Measurements from ENCODE around the gene SND1. TPM values are rescaled to one million over a fixed set of nuclear protein-coding genes. Genes with fewer than 3 reads are reported as not detected.
A peak's percentile ranks its signal among the peaks of the same experiment; 100 is the strongest.

SND1 gene
- polyA plus RNA-seq, 4 donors = 47.2 to 148 (median 92.2) TPM

DNA sequence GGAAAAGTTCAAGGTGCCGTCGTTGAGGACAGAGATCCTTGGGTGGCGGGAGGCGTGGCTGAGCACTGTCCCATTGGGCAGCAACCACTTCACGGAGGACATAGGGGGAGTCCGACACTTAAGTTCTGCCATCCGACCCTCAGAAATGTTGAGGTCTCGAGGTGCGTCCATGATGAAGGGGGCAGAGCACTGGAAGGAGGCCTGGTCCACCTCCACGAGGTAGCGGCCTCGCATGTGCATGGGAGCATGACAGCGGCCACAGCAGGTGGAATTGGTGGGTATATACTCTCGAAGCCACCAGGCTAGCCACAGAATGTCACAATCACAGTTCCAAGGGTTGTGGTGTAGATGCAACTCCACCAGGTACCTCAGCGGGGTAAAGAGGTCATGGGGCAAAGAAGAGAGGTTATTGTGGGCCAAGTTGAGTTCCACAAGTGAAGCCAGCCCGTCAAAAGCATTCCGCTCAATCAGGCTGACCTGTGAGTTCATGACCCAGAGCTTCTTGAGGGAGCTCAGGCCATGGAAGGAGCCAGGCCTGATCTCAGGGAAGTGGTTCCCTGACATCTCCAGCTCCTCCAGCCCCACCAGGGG, 377.5 kb downstream of the SND1 start:
- DNase-seq (no peak), FAIRE-seq (no peak)
- Histone ChIP-seq H3K4me3 (ENCODE audit: low read depth in 1 of 3, low read length in 3 of 3) (no peak overlapping the region), H3K36me3 (ENCODE audit: control insufficient read depth in 3 of 3, insufficient read depth in 2 of 3, low read depth in 1 of 3, low read length in 3 of 3) (peaks cover 0 to 22% (median 0%) of the 10 kb centered on the region in 3 donors), H3K27ac (ENCODE audit: low read depth in 1 of 3, low read length in 2 of 3) (no peak overlapping the region), H3K9me3 (ENCODE audit: control insufficient read depth in 2 of 2, insufficient read depth in 1 of 2, low read depth in 1 of 2, low read length in 1 of 2) (no peaks in the 10 kb centered on the region), H3K4me1 (ENCODE audit: control insufficient read depth in 3 of 3, insufficient read depth in 2 of 3, low read depth in 1 of 3, low read length in 2 of 3) (peaks cover 0 to 31% (median 6%) of the 10 kb centered on the region in 3 donors), H3K27me3 (ENCODE audit: control insufficient read depth in 3 of 3, insufficient read depth in 3 of 3, low read length in 3 of 3) (peaks cover 0 to 25% (median 4%) of the 10 kb centered on the region in 3 donors)
- 97 to 98% (median 97%) methylated on average over 17 of the region's 17 CpGs for WGBS, 3 donors

DNA sequence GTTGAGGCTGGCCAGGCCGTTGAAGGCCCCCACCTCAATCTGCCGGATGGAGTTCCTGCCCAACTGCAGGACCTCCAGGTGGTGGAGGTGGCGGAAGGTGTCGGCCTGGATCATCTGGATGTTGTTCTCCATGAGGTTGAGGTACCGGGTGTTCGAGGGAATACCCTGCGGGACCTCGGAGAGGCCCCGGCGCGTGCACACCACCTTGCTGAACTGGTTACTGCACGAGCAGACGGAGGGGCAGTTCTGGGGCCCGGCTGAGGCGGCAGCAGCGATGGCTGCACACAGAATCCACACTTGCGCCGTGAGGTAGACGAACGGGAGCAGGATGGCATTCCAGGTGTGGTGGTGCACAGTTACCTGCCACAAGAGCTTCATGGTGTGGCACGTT, 378.3 kb downstream of the SND1 start:
- Histone ChIP-seq H3K4me3 (ENCODE audit: low read depth in 1 of 3, low read length in 3 of 3) (peak overlapping the region in 2 of 3 donors; percentile 18 to 61), H3K4me1 (ENCODE audit: control insufficient read depth in 3 of 3, insufficient read depth in 2 of 3, low read depth in 1 of 3, low read length in 2 of 3) (peaks cover 0 to 31% (median 6%) of the 10 kb centered on the region in 3 donors), H3K9me3 (ENCODE audit: control insufficient read depth in 2 of 2, insufficient read depth in 1 of 2, low read depth in 1 of 2, low read length in 1 of 2) (no peaks in the 10 kb centered on the region), H3K27ac (ENCODE audit: low read depth in 1 of 3, low read length in 2 of 3) (no peak overlapping the region), H3K36me3 (ENCODE audit: control insufficient read depth in 3 of 3, insufficient read depth in 2 of 3, low read depth in 1 of 3, low read length in 3 of 3) (peaks cover 0 to 24% (median 0%) of the 10 kb centered on the region in 3 donors), H3K27me3 (ENCODE audit: control insufficient read depth in 3 of 3, insufficient read depth in 3 of 3, low read length in 3 of 3) (peaks cover 0 to 25% (median 4%) of the 10 kb centered on the region in 3 donors)
- FAIRE-seq = no peak
- WGBS, 3 donors = 95 to 96% (median 96%) methylated on average over 20 to 21 of the region's 21 CpGs
- no peak for DNase-seq

DNA sequence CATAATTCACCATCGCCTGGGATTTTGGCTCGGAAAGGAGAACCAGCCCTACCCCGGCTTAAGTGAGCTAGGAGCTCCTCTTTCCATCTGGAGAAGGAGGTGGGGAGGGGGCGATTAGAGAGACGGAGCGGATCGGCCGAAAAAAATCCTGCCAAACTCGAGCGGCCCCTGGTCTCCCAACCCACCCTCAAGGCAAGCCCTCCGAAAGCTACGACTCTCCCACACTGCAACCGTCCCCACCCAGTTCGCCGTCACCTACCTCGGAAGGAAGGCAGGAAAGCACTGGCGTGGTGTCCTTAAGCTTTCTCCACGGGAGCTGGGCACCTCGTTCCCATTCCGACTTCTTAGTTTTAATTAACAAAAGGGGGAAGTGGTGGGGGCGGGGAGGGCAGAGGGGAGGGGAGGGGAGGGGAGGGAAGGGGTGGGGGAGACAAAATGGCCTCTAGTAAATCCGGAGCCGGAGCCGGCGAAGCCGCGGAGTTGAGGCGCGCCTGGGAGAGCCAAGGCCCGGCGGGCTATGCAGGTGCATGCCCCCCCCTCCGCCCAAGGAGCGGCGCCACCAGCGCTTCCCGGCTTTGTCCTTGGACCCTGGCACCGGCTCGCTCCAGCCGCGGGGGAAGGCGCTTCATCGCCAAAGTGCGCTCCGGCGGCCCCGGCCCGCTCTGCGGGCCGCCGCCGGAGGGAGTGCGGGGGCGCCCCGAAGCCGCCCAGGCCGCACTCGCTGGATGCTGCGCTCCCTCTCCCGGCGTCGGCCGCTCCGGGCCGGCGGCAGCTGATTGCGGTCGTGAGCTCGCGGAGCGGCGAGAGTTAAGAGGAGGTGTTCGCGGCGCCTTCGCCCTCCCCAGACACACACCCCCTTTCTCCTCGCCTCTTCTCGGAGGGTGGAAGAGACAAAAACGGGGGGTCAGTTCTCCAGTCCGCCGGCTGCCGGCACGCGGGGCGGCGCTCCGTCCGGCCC, 378.9 kb downstream of the SND1 start, which contains the start of gene LRRC4:
Gene LRRC4, minus strand, starts transcription at position 784 of the 958 bp plus-strand sequence. CDS start 797 bp downstream, outside the sequence.
- H3K27ac ChIP-seq (ENCODE audit: low read depth in 1 of 3, low read length in 2 of 3) = no peak within 1 kb of the TSS
- H3K9me3 ChIP-seq (ENCODE audit: control insufficient read depth in 2 of 2, insufficient read depth in 1 of 2, low read depth in 1 of 2, low read length in 1 of 2) = no peaks in the 10 kb centered on the region
- H3K4me3 ChIP-seq (ENCODE audit: low read depth in 1 of 3, low read length in 3 of 3) = peak within 1 kb of the TSS; percentile 38 to 61 (median 43)
- peak; percentile 53 to 70 for DNase-seq
- 11 to 23% (median 13%) methylated on average over 64 to 87 of the region's 87 CpGs for WGBS, 3 donors
- peaks cover 0 to 24% (median 0%) of the 10 kb centered on the region in 3 donors for H3K36me3 ChIP-seq (ENCODE audit: control insufficient read depth in 3 of 3, insufficient read depth in 2 of 3, low read depth in 1 of 3, low read length in 3 of 3)
- H3K27me3 ChIP-seq (ENCODE audit: control insufficient read depth in 3 of 3, insufficient read depth in 3 of 3, low read length in 3 of 3) = peaks cover 0 to 25% (median 4%) of the 10 kb centered on the region in 3 donors
- peaks cover 0 to 29% (median 6%) of the 10 kb centered on the region in 3 donors for H3K4me1 ChIP-seq (ENCODE audit: control insufficient read depth in 3 of 3, insufficient read depth in 2 of 3, low read depth in 1 of 3, low read length in 2 of 3)
- no peak for FAIRE-seq

DNA sequence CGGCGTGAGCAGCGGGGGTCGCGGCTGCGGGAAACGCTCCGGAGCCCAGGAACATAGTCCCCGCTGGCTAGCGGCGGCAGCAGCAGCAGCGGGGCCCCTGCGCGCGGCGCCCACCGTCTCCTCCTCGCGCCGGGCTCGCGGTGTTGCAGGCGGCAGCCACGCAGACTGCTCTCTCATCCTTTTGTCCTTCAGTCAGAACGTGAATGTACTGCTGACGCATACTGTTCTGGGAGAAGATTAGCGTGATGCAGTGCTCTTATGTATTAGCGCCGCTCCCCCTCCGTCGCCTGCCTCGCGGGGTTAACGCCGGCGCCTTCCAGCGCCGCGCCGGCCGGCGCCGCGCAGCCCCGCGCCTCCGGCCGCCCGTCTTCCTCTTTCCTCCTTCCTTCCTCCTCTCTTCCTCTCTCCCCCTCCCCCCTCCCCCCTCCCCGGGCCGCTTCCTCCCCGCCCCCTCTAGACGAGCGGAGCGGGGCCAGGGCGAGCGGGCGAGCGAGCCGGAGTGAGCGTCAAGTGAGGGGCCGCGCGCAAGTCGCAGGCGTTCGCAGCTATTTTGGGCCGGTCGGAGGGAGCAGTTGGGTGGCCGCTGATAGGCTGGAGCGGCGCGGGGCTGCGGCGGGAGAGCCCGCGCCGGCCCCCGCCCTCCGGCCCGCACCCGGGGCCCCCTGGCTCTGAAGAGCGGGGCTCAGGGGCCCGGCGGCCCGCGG, 380.1 kb downstream of the SND1 start:
- Histone ChIP-seq H3K27ac (ENCODE audit: low read depth in 1 of 3, low read length in 2 of 3) (no peak overlapping the region), H3K9me3 (ENCODE audit: control insufficient read depth in 2 of 2, insufficient read depth in 1 of 2, low read depth in 1 of 2, low read length in 1 of 2) (no peaks in the 10 kb centered on the region), H3K4me1 (ENCODE audit: control insufficient read depth in 3 of 3, insufficient read depth in 2 of 3, low read depth in 1 of 3, low read length in 2 of 3) (peaks cover 0 to 27% (median 6%) of the 10 kb centered on the region in 3 donors), H3K36me3 (ENCODE audit: control insufficient read depth in 3 of 3, insufficient read depth in 2 of 3, low read depth in 1 of 3, low read length in 3 of 3) (peaks cover 0 to 24% (median 0%) of the 10 kb centered on the region in 3 donors), H3K4me3 (ENCODE audit: low read depth in 1 of 3, low read length in 3 of 3) (peak overlapping the region; percentile 16 to 61 (median 43)), H3K27me3 (ENCODE audit: control insufficient read depth in 3 of 3, insufficient read depth in 3 of 3, low read length in 3 of 3) (peaks cover 0 to 25% (median 4%) of the 10 kb centered on the region in 3 donors)
- DNase-seq (peak; percentile 64 to 80), FAIRE-seq (no peak)
- 1 to 8% (median 1%) methylated on average over 55 to 87 of the region's 87 CpGs for WGBS, 3 donors

DNA sequence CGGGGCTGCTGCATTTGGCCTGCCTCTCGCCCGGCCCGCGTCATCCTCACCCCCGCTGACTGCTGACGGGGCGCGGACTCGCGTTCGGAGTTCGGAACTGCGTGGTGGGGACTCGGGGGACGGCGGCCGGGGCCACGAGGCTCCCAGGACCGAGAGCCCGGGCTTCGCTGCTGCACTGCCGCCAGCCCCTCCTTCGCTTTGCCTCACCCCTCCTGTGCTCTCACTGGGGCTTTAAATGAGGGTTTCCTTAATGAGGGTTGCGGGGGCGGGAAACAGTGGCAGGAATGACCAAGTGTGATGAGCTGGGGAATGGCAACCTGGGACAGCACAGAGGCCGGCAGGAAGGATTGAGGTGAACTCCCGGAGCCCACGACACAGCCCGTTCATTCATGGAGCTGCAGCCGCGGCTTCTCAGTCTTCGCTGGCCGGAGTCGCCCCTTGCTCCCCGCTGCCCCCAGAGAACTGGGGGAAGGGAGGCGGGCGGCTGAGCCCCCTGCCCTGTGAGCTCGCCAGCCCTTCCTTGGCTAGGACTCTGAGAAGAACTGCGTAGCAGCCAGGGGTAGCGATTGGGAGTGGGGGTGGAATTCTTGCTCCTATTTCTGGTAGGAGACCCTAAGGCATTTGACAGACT, 380.7 kb downstream of the SND1 start:
- no peak for FAIRE-seq
- 32 to 62% (median 60%) methylated on average over 35 to 41 of the region's 41 CpGs for WGBS, 3 donors
- H3K4me3 ChIP-seq (ENCODE audit: low read depth in 1 of 3, low read length in 3 of 3) = peak overlapping the region in 2 of 3 donors; percentile 20 to 61
- peaks cover 0 to 25% (median 4%) of the 10 kb centered on the region in 3 donors for H3K27me3 ChIP-seq (ENCODE audit: control insufficient read depth in 3 of 3, insufficient read depth in 3 of 3, low read length in 3 of 3)
- peaks cover 0 to 24% (median 0%) of the 10 kb centered on the region in 3 donors for H3K36me3 ChIP-seq (ENCODE audit: control insufficient read depth in 3 of 3, insufficient read depth in 2 of 3, low read depth in 1 of 3, low read length in 3 of 3)
- no peaks in the 10 kb centered on the region for H3K9me3 ChIP-seq (ENCODE audit: control insufficient read depth in 2 of 2, insufficient read depth in 1 of 2, low read depth in 1 of 2, low read length in 1 of 2)
- peaks cover 0 to 22% (median 6%) of the 10 kb centered on the region in 3 donors for H3K4me1 ChIP-seq (ENCODE audit: control insufficient read depth in 3 of 3, insufficient read depth in 2 of 3, low read depth in 1 of 3, low read length in 2 of 3)
- H3K27ac ChIP-seq (ENCODE audit: low read depth in 1 of 3, low read length in 2 of 3) = no peak overlapping the region
- DNase-seq = peak in 1 of 2 donors; percentile 50

DNA sequence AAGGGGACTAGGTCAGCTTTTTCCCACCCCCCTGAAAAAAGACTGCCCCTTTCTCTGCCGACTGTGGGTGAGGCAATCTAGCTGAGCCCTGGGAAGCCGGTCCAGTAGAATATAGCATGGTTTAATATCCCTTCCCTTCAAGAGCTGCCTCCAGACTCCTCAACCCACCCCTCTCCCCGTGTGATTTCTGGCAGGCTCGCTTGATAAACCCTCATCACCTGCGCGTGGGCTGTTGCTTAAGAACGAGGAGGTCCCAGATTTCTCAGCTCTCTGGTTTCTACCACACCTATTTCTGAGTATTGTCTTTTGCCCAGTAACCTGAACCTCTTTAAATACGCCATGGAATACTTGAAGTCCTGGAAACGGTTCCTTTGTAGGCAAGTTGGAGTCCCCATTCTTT, 381.3 kb downstream of the SND1 start:
- 86 to 89% (median 86%) methylated on average over 9 of the region's 9 CpGs for WGBS, 3 donors
- no peak for FAIRE-seq

DNA sequence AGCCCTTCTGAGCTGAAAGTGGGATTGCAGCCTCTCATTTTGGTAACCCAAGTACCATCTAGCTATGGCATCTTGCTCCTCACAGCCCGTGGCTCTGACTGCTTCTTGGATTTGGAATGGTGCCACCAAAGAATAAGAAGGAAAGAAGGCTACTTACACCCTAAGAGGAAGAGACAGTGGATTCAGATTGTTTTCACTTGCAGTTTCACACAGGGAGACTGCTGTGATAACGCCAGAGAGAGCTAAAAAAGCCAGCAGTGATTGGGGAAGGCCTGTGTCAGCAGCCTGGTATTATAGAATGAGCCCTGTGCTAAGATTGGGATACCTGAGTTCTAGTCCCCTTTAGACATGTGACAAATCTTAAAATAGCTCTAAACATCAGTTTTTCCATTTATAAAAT, 382.8 kb downstream of the SND1 start:
- Histone ChIP-seq H3K27ac (ENCODE audit: low read depth in 1 of 3, low read length in 2 of 3) (no peak overlapping the region), H3K4me1 (ENCODE audit: control insufficient read depth in 3 of 3, insufficient read depth in 2 of 3, low read depth in 1 of 3, low read length in 2 of 3) (peaks cover 2 to 19% (median 6%) of the 10 kb centered on the region in 3 donors), H3K36me3 (ENCODE audit: control insufficient read depth in 3 of 3, insufficient read depth in 2 of 3, low read depth in 1 of 3, low read length in 3 of 3) (peaks cover 0 to 11% (median 0%) of the 10 kb centered on the region in 3 donors), H3K9me3 (ENCODE audit: control insufficient read depth in 2 of 2, insufficient read depth in 1 of 2, low read depth in 1 of 2, low read length in 1 of 2) (no peaks in the 10 kb centered on the region), H3K4me3 (ENCODE audit: low read depth in 1 of 3, low read length in 3 of 3) (no peak overlapping the region), H3K27me3 (ENCODE audit: control insufficient read depth in 3 of 3, insufficient read depth in 3 of 3, low read length in 3 of 3) (peaks cover 0 to 21% (median 4%) of the 10 kb centered on the region in 3 donors)
- no peak for DNase-seq
- 29 to 46% (median 42%) methylated on average over 2 of the region's 2 CpGs for WGBS, 3 donors
- FAIRE-seq = no peak

More for the DNA sequence above, 381.3 kb downstream of the SND1 start:
- DNase-seq = no peak
- Histone ChIP-seq H3K9me3 (ENCODE audit: control insufficient read depth in 2 of 2, insufficient read depth in 1 of 2, low read depth in 1 of 2, low read length in 1 of 2) (no peaks in the 10 kb centered on the region), H3K27ac (ENCODE audit: low read depth in 1 of 3, low read length in 2 of 3) (no peak overlapping the region), H3K36me3 (ENCODE audit: control insufficient read depth in 3 of 3, insufficient read depth in 2 of 3, low read depth in 1 of 3, low read length in 3 of 3) (peaks cover 0 to 24% (median 0%) of the 10 kb centered on the region in 3 donors), H3K4me1 (ENCODE audit: control insufficient read depth in 3 of 3, insufficient read depth in 2 of 3, low read depth in 1 of 3, low read length in 2 of 3) (peaks cover 0 to 17% (median 6%) of the 10 kb centered on the region in 3 donors), H3K27me3 (ENCODE audit: control insufficient read depth in 3 of 3, insufficient read depth in 3 of 3, low read length in 3 of 3) (peaks cover 0 to 25% (median 4%) of the 10 kb centered on the region in 3 donors), H3K4me3 (ENCODE audit: low read depth in 1 of 3, low read length in 3 of 3) (no peak overlapping the region)
